Testis (tissue), 2 donors: ENCODE results near the gene ZZZ3.

ENCODE experiments used
- POLR2A ChIP-seq: fragments of 450-650 bp; IDR thresholded peaks from one replicate; pipeline ENCODE4 v1.6.1; 2017; ENCODE audit warnings: antibody characterized with exemption, mild to moderate bottlenecking, moderate library complexity
- TF ChIP-seq, protein P1 (sequence below), 3 experiments: fragments of 450-650 bp in 2 of 3; fragments of 200-600 bp in 1 of 3; sonication (generic) in 1 of 3; IDR thresholded peaks; one replicate each; pipeline ENCODE4 v1.5.1; 2016 to 2019; ENCODE audit warnings: antibody characterized with exemption in 3 of 3, mild to moderate bottlenecking in 2 of 3, moderate library complexity in 1 of 3

DNA sequence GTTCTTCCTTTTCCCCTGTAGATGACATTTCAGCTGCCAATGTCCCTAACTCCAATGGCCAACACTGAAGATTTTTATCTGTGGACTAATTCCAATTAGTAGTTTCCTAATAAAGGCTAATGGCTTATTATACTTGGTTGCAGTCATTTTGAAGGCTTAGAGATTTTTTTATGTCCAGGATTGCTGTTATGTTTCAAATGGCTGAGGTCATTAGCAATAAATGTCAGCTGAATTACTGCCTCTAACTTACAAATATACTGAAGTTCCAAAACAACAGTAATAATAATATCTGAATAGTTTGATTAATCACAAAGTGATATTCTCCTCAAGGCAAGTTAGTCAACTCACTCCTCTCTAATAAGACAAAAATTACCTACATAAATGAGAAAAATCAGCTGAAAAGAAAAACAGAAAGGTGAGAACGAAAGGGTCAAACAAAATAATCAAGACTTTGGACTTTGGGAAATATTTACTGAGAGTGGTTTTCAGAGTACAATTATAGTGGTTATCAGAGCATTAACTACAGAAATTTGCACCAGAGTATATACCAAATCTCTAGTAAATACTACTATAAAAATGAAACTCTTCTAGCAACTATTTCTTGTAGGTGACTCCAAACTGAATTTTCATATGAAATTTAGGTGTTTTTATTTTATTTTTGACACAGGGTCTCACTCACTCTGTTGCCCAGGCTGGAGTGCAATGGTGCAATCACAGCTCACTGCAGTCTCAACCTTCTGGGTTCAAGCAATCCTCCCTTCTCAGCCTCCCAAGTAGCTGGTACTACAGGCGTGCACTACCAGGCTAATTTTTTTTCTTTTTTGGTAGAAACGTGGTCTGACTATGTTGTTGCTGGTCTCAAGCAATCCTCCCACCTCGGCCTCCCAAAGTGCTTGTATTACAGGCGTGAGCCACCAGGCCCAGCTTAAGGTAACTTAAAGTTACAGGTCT, 3.5 kb downstream of the ZZZ3 start:
- TF ChIP-seq, protein P1, sequence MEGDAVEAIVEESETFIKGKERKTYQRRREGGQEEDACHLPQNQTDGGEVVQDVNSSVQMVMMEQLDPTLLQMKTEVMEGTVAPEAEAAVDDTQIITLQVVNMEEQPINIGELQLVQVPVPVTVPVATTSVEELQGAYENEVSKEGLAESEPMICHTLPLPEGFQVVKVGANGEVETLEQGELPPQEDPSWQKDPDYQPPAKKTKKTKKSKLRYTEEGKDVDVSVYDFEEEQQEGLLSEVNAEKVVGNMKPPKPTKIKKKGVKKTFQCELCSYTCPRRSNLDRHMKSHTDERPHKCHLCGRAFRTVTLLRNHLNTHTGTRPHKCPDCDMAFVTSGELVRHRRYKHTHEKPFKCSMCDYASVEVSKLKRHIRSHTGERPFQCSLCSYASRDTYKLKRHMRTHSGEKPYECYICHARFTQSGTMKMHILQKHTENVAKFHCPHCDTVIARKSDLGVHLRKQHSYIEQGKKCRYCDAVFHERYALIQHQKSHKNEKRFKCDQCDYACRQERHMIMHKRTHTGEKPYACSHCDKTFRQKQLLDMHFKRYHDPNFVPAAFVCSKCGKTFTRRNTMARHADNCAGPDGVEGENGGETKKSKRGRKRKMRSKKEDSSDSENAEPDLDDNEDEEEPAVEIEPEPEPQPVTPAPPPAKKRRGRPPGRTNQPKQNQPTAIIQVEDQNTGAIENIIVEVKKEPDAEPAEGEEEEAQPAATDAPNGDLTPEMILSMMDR (IDR thresholded peaks at IDR 0.05): no peak
- TF ChIP-seq POLR2A: no peak
